Measurements from ENCODE around the gene RGP1.

Gene RGP1

DNA sequence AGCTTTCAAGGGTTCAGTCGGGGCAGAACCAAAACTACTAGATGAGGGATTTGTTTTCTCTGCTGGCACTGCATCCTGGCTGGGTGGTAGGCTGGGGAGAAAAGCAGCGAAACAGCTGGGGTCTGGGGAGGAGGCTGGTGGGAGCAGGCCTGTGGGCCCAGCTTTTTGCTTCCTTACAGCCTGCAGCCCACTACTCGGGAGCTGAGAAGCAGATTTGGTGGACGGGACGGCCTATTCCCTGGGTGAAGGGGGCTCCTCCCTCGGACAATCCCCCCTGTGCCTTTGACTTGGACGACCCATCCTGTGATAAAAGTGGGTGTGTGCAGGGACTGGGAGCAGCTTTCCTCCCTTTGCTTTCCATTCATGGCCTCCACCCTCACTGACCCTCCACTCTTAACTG, 51.4 kb downstream of the RGP1 start:
- Histone ChIP-seq H3K4me3 (no peak overlapping the region), H3K27ac (no peak overlapping the region)
- TF ChIP-seq, protein P1, sequence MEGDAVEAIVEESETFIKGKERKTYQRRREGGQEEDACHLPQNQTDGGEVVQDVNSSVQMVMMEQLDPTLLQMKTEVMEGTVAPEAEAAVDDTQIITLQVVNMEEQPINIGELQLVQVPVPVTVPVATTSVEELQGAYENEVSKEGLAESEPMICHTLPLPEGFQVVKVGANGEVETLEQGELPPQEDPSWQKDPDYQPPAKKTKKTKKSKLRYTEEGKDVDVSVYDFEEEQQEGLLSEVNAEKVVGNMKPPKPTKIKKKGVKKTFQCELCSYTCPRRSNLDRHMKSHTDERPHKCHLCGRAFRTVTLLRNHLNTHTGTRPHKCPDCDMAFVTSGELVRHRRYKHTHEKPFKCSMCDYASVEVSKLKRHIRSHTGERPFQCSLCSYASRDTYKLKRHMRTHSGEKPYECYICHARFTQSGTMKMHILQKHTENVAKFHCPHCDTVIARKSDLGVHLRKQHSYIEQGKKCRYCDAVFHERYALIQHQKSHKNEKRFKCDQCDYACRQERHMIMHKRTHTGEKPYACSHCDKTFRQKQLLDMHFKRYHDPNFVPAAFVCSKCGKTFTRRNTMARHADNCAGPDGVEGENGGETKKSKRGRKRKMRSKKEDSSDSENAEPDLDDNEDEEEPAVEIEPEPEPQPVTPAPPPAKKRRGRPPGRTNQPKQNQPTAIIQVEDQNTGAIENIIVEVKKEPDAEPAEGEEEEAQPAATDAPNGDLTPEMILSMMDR (IDR thresholded peaks at IDR 0.05), result no peak
- peak; percentile 63 for DNase-seq (ENCODE audit: low spot score)

DNA sequence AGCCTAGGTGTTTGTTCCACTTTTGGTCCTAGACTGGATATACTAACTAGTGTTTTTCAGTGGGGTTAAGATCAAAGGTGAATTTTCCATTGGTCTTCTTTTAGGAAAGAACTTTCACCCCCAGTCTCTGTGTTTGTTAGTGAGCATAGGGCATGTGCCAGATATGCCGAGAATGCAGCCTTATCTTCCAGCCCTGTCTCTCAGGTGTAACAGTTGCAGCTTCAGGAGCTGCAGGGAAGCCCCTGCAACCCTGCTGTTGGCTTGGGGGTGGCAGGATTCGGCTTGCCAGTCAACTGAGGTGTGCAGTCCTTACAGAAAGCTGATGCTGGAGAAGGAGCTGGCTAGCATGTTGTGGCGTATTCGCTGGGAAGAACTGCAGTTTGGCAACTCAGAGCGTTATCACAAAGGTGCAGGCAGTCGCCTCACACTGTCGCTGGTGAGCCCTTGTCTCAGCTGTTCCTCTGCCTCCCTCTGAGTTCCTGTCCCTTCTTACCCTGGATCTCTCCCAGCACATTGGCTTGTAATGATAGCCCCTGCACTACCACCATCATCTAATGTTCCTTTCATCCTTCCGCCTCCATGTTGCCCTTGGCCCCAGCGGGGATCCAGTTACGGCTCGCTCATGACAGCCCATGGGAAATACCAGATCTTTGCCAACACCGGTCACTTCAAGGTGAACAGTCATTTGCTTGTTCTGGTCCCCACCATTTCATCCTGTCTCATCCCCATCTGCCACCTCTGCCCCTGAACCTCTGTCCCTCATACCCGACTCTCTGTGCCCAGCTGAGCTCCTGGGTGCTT, 52.4 kb downstream of the RGP1 start:
- DNase-seq (ENCODE audit: low spot score), result no peak
- Histone ChIP-seq H3K4me3 (no peak overlapping the region), H3K27ac (no peak overlapping the region)
- TF ChIP-seq, protein P1 (IDR thresholded peaks at IDR 0.05), result no peak

DNA sequence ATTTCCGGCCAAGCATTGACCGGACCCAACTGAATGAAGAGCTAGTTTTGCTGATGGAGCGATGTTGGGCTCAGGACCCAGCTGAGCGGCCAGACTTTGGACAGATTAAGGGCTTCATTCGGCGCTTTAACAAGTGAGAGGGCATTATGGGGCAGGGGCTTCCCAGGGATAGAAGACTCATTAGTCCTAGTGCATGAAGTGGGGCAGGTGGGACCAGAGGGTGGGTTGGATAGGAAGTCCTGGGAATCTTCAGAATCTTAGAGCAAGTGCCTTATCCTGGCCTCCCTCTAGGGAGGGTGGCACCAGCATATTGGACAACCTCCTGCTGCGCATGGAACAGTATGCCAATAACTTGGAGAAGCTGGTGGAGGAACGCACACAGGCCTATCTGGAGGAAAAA, 57.0 kb downstream of the RGP1 start:
- DNase-seq (ENCODE audit: low spot score), result peak; percentile 24
- TF ChIP-seq, protein P1 (IDR thresholded peaks at IDR 0.05), result no peak
- H3K27ac ChIP-seq, result no peak overlapping the region
- no peak overlapping the region for H3K4me3 ChIP-seq
